NB4 (cell line): Measurements from ENCODE around the gene SND1.

ENCODE experiments used
- DNase-seq: peaks from one replicate; pipeline ENCODE4 v3.0.0; 2010; ENCODE audit warnings: low read depth
- H3K4me3 ChIP-seq: one replicate; pipeline ENCODE4 v1.5.1; 2011; ENCODE audit warnings: mild to moderate bottlenecking, low read depth, low read length, moderate library complexity
- CTCF ChIP-seq: IDR thresholded peaks from one replicate; pipeline ENCODE4 v1.5.1; 2012; ENCODE audit warnings: low read depth, low read length
- MAX ChIP-seq: IDR thresholded peaks from 2 replicates; pipeline ENCODE4 v1.6.1; 2011; ENCODE audit warnings: low read depth, low read length
- MYC ChIP-seq: IDR thresholded peaks from 2 replicates; pipeline ENCODE4 v1.6.1; 2011; ENCODE audit warnings: low read depth, low read length
- POLR2A ChIP-seq: IDR thresholded peaks from 2 replicates; pipeline ENCODE4 v1.6.1; 2011; ENCODE audit warnings: mild to moderate bottlenecking; ENCODE audit not compliant: insufficient read length; ENCODE audit errors: extremely low read depth

Gene SND1

GRCh38 chr7:128135159-128135514, 483.1 kb downstream of the SND1 start:
- DNase-seq, result no peak
- H3K4me3 ChIP-seq, result no peak overlapping the region
- TF ChIP-seq CTCF (no peak), MYC (no peak), MAX (no peak), POLR2A (no peak)

GRCh38 chr7:128135515-128136214, 483.7 kb downstream of the SND1 start:
- peak; percentile 85 for DNase-seq
- TF ChIP-seq CTCF, result peak; percentile 47
- TF ChIP-seq MYC, result peak; percentile 18; the same call in 1 of the 2 replicates
- TF ChIP-seq POLR2A, result no peak
- peak; percentile 44; the same call in 1 of the 2 replicates for TF ChIP-seq MAX
- peak overlapping the region; percentile 48 for H3K4me3 ChIP-seq

GRCh38 chr7:128136215-128136597, 484.2 kb downstream of the SND1 start:
- TF ChIP-seq POLR2A, result no peak
- TF ChIP-seq MYC, result no peak
- TF ChIP-seq MAX, result no peak
- no peak for TF ChIP-seq CTCF
- peak overlapping the region; percentile 48 for H3K4me3 ChIP-seq
- no peak for DNase-seq

GRCh38 chr7:128137181-128137580, 485.2 kb downstream of the SND1 start:
- DNase-seq, result peak; percentile 95
- H3K4me3 ChIP-seq, result no peak overlapping the region
- TF ChIP-seq POLR2A (no peak), MAX (peak; percentile 98), MYC (peak; percentile 98)

- TF ChIP-seq CTCF (no peak), POLR2A (no peak), MAX (no peak), MYC (no peak)
- no peak overlapping the region for H3K4me3 ChIP-seq
- DNase-seq, result no peak
These were observed 487.4 kb downstream of the SND1 start for GRCh38 chr7:128139406-128139805.

- DNase-seq, result no peak
- H3K4me3 ChIP-seq, result no peak overlapping the region
- no peak for TF ChIP-seq POLR2A
- TF ChIP-seq MYC, result no peak
- no peak for TF ChIP-seq MAX
- no peak for TF ChIP-seq CTCF
These were observed 489.7 kb downstream of the SND1 start for GRCh38 chr7:128141683-128142195.
